Fibroblast of mammary gland (primary cell): ENCODE results near the gene KATNB1.

Experiments
- DNase-seq: peaks from one replicate; pipeline ENCODE4 v3.0.0-alpha.2; 2010; ENCODE audit warnings: low read depth
- H3K4me3 ChIP-seq: 2 replicates; pipeline ENCODE4 v1.5.1; 2011; ENCODE audit warnings: low read depth, mild to moderate bottlenecking, low read length, moderate library complexity; ENCODE audit not compliant: control insufficient read depth
- CTCF ChIP-seq: conservative IDR thresholded peaks from 2 replicates; pipeline ENCODE4 v1.5.1; 2011; ENCODE audit warnings: low read depth, low read length, inconsistent platforms; ENCODE audit not compliant: control insufficient read depth, insufficient read depth

Gene KATNB1, protein sequence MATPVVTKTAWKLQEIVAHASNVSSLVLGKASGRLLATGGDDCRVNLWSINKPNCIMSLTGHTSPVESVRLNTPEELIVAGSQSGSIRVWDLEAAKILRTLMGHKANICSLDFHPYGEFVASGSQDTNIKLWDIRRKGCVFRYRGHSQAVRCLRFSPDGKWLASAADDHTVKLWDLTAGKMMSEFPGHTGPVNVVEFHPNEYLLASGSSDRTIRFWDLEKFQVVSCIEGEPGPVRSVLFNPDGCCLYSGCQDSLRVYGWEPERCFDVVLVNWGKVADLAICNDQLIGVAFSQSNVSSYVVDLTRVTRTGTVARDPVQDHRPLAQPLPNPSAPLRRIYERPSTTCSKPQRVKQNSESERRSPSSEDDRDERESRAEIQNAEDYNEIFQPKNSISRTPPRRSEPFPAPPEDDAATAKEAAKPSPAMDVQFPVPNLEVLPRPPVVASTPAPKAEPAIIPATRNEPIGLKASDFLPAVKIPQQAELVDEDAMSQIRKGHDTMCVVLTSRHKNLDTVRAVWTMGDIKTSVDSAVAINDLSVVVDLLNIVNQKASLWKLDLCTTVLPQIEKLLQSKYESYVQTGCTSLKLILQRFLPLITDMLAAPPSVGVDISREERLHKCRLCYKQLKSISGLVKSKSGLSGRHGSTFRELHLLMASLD

DNA sequence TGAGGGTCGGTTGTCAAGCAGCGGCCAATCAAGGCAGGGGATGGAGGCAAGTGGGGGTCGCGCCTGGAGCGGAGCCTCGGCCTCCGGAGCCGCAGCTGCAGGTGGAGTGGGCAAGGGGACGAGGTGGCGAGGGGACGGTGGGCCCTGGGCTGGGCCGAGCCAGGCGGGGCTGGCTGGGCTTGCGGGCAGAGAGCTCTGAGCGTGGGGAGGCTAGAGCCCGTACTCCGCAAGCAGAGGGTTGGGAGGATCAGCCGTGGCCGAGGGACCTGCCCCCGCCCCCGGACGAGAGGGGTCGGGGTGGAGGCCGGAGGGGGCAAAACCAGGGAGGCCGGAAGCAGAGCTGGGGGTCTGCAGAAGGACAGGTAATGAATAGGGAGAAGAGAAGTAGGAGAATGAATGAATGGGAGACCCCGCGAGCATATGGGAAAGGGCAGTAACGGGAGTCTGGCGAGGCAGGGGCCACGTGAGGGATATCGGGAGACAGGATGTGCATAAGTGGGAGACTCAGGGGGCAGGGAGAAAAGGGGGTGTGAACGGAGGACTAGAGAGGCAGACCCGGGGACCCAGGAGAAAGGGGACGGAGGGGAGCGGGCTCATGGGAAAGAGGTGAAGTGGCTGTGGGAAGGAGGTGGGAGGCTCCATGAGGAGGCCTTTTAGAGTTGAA lies at the start of gene KATNB1:
Gene KATNB1 (plus strand): TSS at position 16 of the 664 bp plus-strand sequence. CDS start 1,474 bp downstream, outside the sequence.
- TF ChIP-seq CTCF, result no peak
- peak within 1 kb of the TSS; percentile 72 for H3K4me3 ChIP-seq
- DNase-seq, result peak; percentile 7

DNA sequence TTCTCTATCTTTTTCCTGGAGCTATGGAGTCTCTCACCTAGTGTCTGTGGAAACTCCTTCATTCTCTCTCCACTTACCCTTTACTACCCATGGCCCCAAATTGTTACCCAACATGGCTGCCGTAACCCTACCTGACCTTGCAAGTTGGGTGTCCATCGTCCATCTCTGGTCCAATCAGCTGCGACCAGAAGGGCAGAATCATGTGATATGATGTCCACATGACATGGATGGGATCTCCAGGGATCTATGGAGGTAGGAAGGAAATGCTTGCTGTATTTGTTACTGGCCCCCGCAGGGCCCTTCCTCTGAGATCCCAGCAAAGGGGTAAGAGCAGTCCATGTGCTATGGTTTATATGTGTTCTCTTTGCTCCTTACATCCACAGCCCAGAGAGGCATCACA lies 49.0 kb upstream of the KATNB1 start:
- no peak for TF ChIP-seq CTCF
- H3K4me3 ChIP-seq, result no peak overlapping the region
- no peak for DNase-seq

- TF ChIP-seq CTCF, result no peak
- no peak overlapping the region for H3K4me3 ChIP-seq
- no peak for DNase-seq
Observed at GRCh38 chr16:57687363-57687929, 48.1 kb upstream of the KATNB1 start.

- no peak for TF ChIP-seq CTCF
- no peak for DNase-seq
- H3K4me3 ChIP-seq, result no peak overlapping the region
Observed at GRCh38 chr16:57688487-57688986, 47.0 kb upstream of the KATNB1 start.

DNA sequence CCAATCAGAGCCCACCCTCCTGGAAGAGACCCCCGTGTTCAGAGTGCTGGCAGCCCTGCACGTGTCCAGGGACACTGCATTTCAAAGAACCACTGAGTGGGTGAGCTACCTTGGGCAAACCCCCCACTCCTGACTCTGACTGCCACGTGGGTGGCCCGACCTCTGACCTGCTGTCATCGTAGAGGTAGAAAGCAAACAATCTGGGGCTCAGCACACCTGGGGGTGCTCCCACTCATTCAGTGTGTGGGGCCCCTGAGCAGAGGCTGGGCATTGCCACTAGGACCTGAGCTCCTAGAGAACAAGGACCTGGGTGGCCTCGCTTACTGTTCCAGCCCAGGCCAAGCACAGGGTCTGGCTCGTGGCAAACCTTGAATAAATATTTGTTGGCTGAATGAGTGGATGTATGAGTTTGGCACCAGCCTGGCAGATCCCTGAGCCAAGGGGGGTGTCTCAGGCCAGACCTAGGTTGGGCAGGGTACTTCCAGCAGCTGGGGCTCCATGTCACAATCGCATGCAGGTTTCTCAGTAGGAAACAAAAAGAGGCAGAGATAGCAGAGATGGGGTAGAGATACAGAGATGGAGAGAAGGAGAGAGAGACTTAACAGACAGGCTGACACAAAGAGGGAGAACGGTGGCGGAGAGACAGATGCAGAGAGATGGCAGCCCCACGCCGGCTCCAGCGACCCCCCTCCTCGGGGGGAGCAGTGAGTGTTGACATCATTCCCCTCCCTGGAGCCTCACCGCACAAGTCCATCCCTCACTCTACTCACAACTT lies 46.4 kb upstream of the KATNB1 start:
- no peak for TF ChIP-seq CTCF
- no peak overlapping the region for H3K4me3 ChIP-seq
- DNase-seq, result no peak

GRCh38 chr16:57689762-57690558 lies 45.6 kb upstream of the KATNB1 start:
- TF ChIP-seq CTCF, result no peak
- no peak for DNase-seq

More at GRCh38 chr16:57689762-57690558, 45.6 kb upstream of the KATNB1 start:
- no peak overlapping the region for H3K4me3 ChIP-seq
